ENCODE data around the gene COG6. TPM values are rescaled to one million over a fixed set of nuclear protein-coding genes. Genes with fewer than 3 reads are reported as not detected.
A peak's percentile ranks its signal among the peaks of the same experiment; 100 is the strongest.

COG6 gene
- total and polyA plus RNA-seq, 10 of the 15 experiments (the other 5 are each of a cell fraction or from before 2014, with no cell fraction given) = 4.5 to 29.8 (median 12.6) TPM

DNA sequence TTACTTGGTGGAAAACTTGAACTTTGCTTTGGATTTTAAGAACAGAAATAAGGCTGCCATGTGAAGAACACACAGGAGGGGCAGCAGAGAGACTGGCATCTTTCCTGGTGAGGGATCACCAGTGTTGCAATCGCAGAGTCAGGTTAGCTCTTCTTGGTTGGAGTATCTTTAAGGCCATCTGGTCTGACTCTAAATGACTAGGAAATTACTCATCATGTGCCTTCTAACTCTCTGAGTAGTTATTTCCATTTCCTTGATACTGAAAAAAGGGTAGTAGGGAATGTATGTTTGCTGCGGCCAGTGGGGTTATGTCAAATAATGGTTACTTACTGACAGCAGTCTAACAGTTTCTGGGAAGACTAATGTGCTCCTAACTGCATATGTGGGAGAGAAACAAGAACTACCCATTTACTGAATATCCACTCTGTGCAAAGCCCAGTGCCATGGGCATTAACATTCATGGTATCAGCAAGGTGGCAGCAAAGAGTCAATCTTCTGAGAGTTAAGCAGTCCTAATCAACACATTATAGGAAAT is 122.1 kb downstream of the COG6 start:
- in situ Hi-C loops (cut with MboI) = loop anchor here (10.0 kb wide), 1 partner anchor 907 kb away; no protein-coding TSS in a partner anchor
- H3K9ac ChIP-seq (ENCODE audit: control insufficient read depth, insufficient read depth, low read length) = no peak overlapping the region
- POLR2A ChIA-PET = no interaction called here
- SMC1A ChIA-PET (ENCODE audit: uncharacterized antibody, unreplicated experiment) = interaction anchor here (0.6 to 1.8 kb wide), 4 partner anchors 13 to 1000 kb away, joined by 3 to 4 read pairs (median 3); no protein-coding TSS in a partner anchor
- ATAC-seq (peak; percentile 75), DNase-seq (ENCODE audit: low read depth, low spot score) (no peak), FAIRE-seq (no peak)
- H3K36me3 ChIP-seq (ENCODE audit: control insufficient read depth in 2 of 2, insufficient read depth in 2 of 2, low read length in 1 of 2) = no peaks in the 10 kb centered on the region
- no peak overlapping the region for H3K27ac ChIP-seq (ENCODE audit: control insufficient read depth, insufficient read depth)
- no TSS peak for BruUV-seq (replicated peaks)
- RAD21 ChIA-PET (ENCODE audit: unreplicated experiment) = no interaction called here
- TF ChIP-seq JUNB (IDR thresholded peaks at IDR 0.05) = 0 out of 2 replicates have a peak, but pooled peaks have one; percentile 19
- TF ChIP-seq, protein P1, sequence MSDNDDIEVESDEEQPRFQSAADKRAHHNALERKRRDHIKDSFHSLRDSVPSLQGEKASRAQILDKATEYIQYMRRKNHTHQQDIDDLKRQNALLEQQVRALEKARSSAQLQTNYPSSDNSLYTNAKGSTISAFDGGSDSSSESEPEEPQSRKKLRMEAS (IDR thresholded peaks at IDR 0.05; ENCODE audit: low read depth, low read length) = no peak
- TF ChIP-seq CTCF (IDR thresholded peaks at IDR 0.05 in 2 of 3, conservative IDR thresholded peaks at IDR 0.05 in 1 of 3; ENCODE audit: control insufficient read depth in 2 of 3, extremely low read depth in 1 of 3, insufficient read depth in 1 of 3, low read depth in 3 of 3, low read length in 3 of 3) = peak; percentile 14 to 20 (median 20); a peak in 2 of 6 replicates
- CTCF ChIA-PET = interaction anchor here (1.0 to 1.8 kb wide), 4 partner anchors 10 to 905 kb away, joined by 4 to 9 read pairs (median 6); no protein-coding TSS in a partner anchor
- 30% methylated on average over 2 of the region's 2 CpGs for WGBS (ENCODE audit: insufficient coverage, insufficient replicate concordance, low lambda C conversion rate, missing lambda C conversion rate)
- H3K4me1 ChIP-seq (ENCODE audit: control insufficient read depth, insufficient read depth, low read length) = no peaks in the 10 kb centered on the region
- no peaks in the 10 kb centered on the region for H3K79me2 ChIP-seq (ENCODE audit: control insufficient read depth, insufficient read depth, low read length)
- no peak overlapping the region for H2AFZ ChIP-seq (ENCODE audit: control insufficient read depth, low read depth, low read length)
- H3K9me3 ChIP-seq (replicated peaks; ENCODE audit: control insufficient read depth, insufficient read depth, low read length) = no peaks in the 10 kb centered on the region; the same call in 2 of the 3 replicates
- intact Hi-C loops (cut with micrococcal nuclease; ENCODE audit: unreplicated experiment) = loop anchor here (5.0 kb wide), 1 partner anchor 905 kb away; no protein-coding TSS in a partner anchor
- H4K20me1 ChIP-seq (ENCODE audit: control insufficient read depth, insufficient read depth) = no peaks in the 10 kb centered on the region
- no peaks in the 10 kb centered on the region for H3K27me3 ChIP-seq (replicated peaks in 1 of 2; ENCODE audit: control insufficient read depth in 2 of 2, insufficient read depth in 2 of 2, low read length in 1 of 2)
- H3K4me3 ChIP-seq = no peak overlapping the region
- H3K4me2 ChIP-seq (ENCODE audit: control insufficient read depth, insufficient read depth) = no peak overlapping the region

All from GM12878 (cell line).